K562 (cell line): ENCODE measurements around the gene MRPL22. TPM values are rescaled to one million over a fixed set of nuclear protein-coding genes. Genes with fewer than 3 reads are reported as not detected.
A peak's percentile ranks its signal among the peaks of the same experiment; 100 is the strongest.

ENCODE experiments used
- CTCFL ChIP-seq: IDR thresholded peaks from 2 replicates; pipeline ENCODE4 v1.6.1; 2011; ENCODE audit warnings: borderline replicate concordance, low read depth, mild to moderate bottlenecking, moderate library complexity, low read length; ENCODE audit not compliant: insufficient read depth, poor library complexity, severe bottlenecking
- EZH2 ChIP-seq: IDR thresholded peaks from 2 replicates; pipeline ENCODE4 v1.6.1; 2012; ENCODE audit warnings: low read depth, mild to moderate bottlenecking, inconsistent platforms, low read length, borderline replicate concordance
- MITF ChIP-seq: IDR thresholded peaks from 2 replicates; pipeline ENCODE4 v1.6.1; 2014; ENCODE audit warnings: antibody characterized with exemption
- ZNF174 ChIP-seq: fragments of 250-450 bp; sonication (Bioruptor Pico); IDR thresholded peaks from 2 replicates; pipeline ENCODE4 v1.4.0; 2020; ENCODE audit warnings: mild to moderate bottlenecking
- ZNF583 ChIP-seq: fragments of 250-450 bp; sonication (Bioruptor Pico); IDR thresholded peaks from 2 replicates; pipeline ENCODE4 v1.4.0; 2020
- polyA plus RNA-seq, 8 experiments: library from polyadenylated mRNA; depleted of rRNA in 4 of 8; stranded (reverse) in 5 of 8; unstranded in 3 of 8; fragments of >200 nt; fragmentation: Nextera tagmentation in 2 of 8; fragmentation: Illumina TruSeq in 1 of 8; extraction: Ambion mirVana in 2 of 8; extraction: Trizol in 1 of 8; gene quantifications; 2 replicates each; pipeline versions ENCODE4 v1.2.1 to v1.2.3, GENCODE V29; 2011 to 2014; ENCODE audit warnings: inconsistent platforms in 1 of 8, missing spikeins in 1 of 8
- total RNA-seq, 7 experiments: library from RNA; depleted of rRNA in 6 of 7; stranded (reverse); fragments of >200 nt in 6 of 7; fragmentation: Illumina TruSeq in 2 of 7; extraction: Trizol in 2 of 7; gene quantifications; 2 replicates each; pipeline versions ENCODE4 v1.2.1 to v1.2.3, GENCODE V29; 2011 to 2021; ENCODE audit warnings: low replicate concordance in 1 of 7
- TF ChIP-seq, protein P1 (sequence below): fragments of 450-650 bp; IDR thresholded peaks from 2 replicates; pipeline ENCODE4 v1.6.1; 2016; ENCODE audit warnings: mild to moderate bottlenecking, moderate library complexity
- TF ChIP-seq, protein P2 (sequence below): fragments of 450-650 bp; IDR thresholded peaks from 2 replicates; pipeline ENCODE4 v1.6.1; 2018; ENCODE audit not compliant: partially characterized antibody

The MRPL22 gene
- total and polyA plus RNA-seq, 9 of the 15 experiments (the other 6 are each of a cell fraction or from before 2014, with no cell fraction given) = 41.1 to 424 (median 102) TPM

- TF ChIP-seq ZNF174 (CRISPR knock-in tag) = no peak
- TF ChIP-seq, protein P1, sequence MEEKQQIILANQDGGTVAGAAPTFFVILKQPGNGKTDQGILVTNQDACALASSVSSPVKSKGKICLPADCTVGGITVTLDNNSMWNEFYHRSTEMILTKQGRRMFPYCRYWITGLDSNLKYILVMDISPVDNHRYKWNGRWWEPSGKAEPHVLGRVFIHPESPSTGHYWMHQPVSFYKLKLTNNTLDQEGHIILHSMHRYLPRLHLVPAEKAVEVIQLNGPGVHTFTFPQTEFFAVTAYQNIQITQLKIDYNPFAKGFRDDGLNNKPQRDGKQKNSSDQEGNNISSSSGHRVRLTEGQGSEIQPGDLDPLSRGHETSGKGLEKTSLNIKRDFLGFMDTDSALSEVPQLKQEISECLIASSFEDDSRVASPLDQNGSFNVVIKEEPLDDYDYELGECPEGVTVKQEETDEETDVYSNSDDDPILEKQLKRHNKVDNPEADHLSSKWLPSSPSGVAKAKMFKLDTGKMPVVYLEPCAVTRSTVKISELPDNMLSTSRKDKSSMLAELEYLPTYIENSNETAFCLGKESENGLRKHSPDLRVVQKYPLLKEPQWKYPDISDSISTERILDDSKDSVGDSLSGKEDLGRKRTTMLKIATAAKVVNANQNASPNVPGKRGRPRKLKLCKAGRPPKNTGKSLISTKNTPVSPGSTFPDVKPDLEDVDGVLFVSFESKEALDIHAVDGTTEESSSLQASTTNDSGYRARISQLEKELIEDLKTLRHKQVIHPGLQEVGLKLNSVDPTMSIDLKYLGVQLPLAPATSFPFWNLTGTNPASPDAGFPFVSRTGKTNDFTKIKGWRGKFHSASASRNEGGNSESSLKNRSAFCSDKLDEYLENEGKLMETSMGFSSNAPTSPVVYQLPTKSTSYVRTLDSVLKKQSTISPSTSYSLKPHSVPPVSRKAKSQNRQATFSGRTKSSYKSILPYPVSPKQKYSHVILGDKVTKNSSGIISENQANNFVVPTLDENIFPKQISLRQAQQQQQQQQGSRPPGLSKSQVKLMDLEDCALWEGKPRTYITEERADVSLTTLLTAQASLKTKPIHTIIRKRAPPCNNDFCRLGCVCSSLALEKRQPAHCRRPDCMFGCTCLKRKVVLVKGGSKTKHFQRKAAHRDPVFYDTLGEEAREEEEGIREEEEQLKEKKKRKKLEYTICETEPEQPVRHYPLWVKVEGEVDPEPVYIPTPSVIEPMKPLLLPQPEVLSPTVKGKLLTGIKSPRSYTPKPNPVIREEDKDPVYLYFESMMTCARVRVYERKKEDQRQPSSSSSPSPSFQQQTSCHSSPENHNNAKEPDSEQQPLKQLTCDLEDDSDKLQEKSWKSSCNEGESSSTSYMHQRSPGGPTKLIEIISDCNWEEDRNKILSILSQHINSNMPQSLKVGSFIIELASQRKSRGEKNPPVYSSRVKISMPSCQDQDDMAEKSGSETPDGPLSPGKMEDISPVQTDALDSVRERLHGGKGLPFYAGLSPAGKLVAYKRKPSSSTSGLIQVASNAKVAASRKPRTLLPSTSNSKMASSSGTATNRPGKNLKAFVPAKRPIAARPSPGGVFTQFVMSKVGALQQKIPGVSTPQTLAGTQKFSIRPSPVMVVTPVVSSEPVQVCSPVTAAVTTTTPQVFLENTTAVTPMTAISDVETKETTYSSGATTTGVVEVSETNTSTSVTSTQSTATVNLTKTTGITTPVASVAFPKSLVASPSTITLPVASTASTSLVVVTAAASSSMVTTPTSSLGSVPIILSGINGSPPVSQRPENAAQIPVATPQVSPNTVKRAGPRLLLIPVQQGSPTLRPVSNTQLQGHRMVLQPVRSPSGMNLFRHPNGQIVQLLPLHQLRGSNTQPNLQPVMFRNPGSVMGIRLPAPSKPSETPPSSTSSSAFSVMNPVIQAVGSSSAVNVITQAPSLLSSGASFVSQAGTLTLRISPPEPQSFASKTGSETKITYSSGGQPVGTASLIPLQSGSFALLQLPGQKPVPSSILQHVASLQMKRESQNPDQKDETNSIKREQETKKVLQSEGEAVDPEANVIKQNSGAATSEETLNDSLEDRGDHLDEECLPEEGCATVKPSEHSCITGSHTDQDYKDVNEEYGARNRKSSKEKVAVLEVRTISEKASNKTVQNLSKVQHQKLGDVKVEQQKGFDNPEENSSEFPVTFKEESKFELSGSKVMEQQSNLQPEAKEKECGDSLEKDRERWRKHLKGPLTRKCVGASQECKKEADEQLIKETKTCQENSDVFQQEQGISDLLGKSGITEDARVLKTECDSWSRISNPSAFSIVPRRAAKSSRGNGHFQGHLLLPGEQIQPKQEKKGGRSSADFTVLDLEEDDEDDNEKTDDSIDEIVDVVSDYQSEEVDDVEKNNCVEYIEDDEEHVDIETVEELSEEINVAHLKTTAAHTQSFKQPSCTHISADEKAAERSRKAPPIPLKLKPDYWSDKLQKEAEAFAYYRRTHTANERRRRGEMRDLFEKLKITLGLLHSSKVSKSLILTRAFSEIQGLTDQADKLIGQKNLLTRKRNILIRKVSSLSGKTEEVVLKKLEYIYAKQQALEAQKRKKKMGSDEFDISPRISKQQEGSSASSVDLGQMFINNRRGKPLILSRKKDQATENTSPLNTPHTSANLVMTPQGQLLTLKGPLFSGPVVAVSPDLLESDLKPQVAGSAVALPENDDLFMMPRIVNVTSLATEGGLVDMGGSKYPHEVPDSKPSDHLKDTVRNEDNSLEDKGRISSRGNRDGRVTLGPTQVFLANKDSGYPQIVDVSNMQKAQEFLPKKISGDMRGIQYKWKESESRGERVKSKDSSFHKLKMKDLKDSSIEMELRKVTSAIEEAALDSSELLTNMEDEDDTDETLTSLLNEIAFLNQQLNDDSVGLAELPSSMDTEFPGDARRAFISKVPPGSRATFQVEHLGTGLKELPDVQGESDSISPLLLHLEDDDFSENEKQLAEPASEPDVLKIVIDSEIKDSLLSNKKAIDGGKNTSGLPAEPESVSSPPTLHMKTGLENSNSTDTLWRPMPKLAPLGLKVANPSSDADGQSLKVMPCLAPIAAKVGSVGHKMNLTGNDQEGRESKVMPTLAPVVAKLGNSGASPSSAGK = peak; percentile 78
- no peak for TF ChIP-seq ZNF583 (CRISPR knock-in tag)
- TF ChIP-seq, protein P2, sequence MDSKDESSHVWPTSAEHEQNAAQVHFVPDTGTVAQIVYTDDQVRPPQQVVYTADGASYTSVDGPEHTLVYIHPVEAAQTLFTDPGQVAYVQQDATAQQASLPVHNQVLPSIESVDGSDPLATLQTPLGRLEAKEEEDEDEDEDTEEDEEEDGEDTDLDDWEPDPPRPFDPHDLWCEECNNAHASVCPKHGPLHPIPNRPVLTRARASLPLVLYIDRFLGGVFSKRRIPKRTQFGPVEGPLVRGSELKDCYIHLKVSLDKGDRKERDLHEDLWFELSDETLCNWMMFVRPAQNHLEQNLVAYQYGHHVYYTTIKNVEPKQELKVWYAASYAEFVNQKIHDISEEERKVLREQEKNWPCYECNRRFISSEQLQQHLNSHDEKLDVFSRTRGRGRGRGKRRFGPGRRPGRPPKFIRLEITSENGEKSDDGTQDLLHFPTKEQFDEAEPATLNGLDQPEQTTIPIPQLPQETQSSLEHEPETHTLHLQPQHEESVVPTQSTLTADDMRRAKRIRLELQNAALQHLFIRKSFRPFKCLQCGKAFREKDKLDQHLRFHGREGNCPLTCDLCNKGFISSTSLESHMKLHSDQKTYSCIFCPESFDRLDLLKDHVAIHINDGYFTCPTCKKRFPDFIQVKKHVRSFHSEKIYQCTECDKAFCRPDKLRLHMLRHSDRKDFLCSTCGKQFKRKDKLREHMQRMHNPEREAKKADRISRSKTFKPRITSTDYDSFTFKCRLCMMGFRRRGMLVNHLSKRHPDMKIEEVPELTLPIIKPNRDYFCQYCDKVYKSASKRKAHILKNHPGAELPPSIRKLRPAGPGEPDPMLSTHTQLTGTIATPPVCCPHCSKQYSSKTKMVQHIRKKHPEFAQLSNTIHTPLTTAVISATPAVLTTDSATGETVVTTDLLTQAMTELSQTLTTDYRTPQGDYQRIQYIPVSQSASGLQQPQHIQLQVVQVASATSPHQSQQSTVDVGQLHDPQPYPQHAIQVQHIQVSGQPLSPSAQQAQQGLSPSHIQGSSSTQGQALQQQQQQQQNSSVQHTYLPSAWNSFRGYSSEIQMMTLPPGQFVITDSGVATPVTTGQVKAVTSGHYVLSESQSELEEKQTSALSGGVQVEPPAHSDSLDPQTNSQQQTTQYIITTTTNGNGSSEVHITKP = peak; percentile 24
- no peak for TF ChIP-seq EZH2
- TF ChIP-seq MITF = 0 out of 2 replicates have a peak, but pooled peaks have one; percentile 10
- TF ChIP-seq CTCFL = no peak
Observed at GRCh38 chr5:154937718-154938466, 3.0 kb upstream of the MRPL22 start, which contains the start of gene GEMIN5 (continued).
